ENCODE results near the gene ARHGEF16.

GRCh38 chr1:3490046-3490745 is 35.7 kb downstream of the ARHGEF16 start:
- TF ChIP-seq CTCF (IDR thresholded peaks at IDR 0.05) (no peak), POLR2AphosphoS5 (IDR thresholded peaks at IDR 0.05; ENCODE audit: low read depth, low read length) (no peak), ELF1 (IDR thresholded peaks at IDR 0.05) (no peak), EZH2phosphoT487 (IDR thresholded peaks at IDR 0.05; ENCODE audit: borderline replicate concordance, low read depth) (no peak), RCOR1 (IDR thresholded peaks at IDR 0.05; ENCODE audit: low read length) (no peak)

Measured in SK-N-SH (cell line).